ENCODE results near the gene NEDD4L.

DNA sequence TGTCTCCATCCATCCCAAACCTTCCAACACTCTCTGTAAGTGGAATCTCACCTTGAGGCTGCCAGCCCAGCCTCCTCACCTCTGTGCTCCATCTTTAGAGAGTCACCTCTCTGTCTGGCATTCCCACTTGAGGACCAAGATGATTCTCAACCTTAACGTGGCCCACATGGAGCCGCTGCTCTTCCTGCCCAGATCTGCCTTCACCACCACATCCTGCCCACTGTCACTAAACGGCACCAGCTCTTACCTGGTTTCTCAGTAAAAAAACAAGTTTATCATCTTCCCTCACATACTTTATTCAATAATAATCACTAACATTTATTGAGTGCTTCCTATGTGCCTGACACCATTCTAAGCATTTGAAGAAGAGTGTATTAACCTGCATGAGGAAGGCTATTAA lies 80.4 kb downstream of the NEDD4L start:
- TF ChIP-seq, protein P1, sequence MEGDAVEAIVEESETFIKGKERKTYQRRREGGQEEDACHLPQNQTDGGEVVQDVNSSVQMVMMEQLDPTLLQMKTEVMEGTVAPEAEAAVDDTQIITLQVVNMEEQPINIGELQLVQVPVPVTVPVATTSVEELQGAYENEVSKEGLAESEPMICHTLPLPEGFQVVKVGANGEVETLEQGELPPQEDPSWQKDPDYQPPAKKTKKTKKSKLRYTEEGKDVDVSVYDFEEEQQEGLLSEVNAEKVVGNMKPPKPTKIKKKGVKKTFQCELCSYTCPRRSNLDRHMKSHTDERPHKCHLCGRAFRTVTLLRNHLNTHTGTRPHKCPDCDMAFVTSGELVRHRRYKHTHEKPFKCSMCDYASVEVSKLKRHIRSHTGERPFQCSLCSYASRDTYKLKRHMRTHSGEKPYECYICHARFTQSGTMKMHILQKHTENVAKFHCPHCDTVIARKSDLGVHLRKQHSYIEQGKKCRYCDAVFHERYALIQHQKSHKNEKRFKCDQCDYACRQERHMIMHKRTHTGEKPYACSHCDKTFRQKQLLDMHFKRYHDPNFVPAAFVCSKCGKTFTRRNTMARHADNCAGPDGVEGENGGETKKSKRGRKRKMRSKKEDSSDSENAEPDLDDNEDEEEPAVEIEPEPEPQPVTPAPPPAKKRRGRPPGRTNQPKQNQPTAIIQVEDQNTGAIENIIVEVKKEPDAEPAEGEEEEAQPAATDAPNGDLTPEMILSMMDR (IDR thresholded peaks at IDR 0.05) = no peak
- no peak for TF ChIP-seq EZH2 (IDR thresholded peaks at IDR 0.05; ENCODE audit: borderline replicate concordance, insufficient read depth, low read depth, low read length, poor library complexity, severe bottlenecking)

Measured in B cell (primary cell).